ENCODE measurements around the gene TP73.

Gene TP73

DNA sequence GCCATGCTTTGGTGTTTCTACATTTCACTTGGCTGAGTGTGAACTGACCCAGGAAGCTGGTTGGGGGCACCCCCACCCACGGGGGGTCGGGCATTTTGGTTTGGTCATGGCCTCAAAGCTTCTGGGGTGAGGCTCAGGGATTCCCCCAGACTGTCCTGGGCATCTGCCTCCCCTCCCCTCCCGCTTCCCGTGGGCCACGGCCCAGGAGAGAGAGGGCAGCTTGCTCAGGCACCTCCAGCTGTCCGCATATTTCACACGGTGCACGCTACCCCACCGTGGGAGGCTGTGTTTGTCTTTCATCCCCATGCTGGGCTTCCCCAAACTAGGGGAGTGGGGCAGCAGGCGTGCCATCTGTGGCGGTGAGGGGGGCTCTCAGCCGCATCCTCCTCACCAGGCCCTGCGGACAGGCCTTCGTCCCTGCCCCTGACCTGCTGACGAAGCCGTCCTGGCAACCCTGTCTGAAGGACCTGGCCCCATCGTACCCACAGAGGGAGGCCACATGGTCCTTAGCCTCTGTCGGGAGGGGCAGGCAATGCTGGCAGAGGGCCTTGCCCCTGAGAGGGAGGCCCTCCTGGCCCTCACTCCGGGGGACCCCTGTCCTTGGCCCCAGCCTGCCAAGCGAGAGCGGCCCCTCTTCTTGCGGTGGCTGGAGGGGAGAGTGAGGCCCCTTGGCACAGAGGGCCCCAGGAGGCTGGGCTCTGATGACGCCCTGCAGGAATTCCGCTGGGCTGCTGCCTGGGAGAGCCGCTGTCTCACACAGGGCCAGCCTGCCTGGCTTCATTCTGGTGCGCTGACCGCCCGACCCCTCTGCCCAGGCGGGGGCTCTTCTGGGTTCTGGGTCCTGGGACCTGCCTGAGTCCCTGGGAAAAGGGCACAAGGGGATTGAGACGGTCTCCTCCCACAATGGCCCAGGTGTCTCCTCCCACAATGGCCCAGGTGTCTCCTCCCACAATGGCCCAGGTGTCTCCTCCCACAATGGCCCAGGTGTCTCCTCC lies 22.1 kb downstream of the TP73 start:
- DNase-seq, result no peak

DNA sequence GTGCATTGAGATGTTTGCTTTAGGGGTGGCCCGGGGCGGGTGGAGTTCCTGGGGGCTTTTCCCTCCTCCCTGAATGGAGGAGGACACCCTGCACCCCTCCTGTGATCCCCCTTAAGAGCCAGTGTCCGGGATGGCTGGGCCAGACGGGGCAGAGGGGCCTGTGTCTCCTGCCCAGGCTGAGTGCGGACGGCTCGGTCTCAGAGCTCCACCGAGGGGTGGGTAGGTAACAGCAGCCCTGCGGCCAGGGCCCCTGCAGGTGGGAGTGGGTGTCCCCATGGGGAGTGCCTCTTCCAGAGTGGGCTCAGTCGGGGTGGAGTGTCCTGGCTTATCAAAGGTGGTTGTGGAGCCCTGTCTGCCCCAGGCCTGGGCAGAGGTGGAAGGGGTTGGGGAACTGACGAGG lies 23.1 kb downstream of the TP73 start:
- no peak for DNase-seq

DNA sequence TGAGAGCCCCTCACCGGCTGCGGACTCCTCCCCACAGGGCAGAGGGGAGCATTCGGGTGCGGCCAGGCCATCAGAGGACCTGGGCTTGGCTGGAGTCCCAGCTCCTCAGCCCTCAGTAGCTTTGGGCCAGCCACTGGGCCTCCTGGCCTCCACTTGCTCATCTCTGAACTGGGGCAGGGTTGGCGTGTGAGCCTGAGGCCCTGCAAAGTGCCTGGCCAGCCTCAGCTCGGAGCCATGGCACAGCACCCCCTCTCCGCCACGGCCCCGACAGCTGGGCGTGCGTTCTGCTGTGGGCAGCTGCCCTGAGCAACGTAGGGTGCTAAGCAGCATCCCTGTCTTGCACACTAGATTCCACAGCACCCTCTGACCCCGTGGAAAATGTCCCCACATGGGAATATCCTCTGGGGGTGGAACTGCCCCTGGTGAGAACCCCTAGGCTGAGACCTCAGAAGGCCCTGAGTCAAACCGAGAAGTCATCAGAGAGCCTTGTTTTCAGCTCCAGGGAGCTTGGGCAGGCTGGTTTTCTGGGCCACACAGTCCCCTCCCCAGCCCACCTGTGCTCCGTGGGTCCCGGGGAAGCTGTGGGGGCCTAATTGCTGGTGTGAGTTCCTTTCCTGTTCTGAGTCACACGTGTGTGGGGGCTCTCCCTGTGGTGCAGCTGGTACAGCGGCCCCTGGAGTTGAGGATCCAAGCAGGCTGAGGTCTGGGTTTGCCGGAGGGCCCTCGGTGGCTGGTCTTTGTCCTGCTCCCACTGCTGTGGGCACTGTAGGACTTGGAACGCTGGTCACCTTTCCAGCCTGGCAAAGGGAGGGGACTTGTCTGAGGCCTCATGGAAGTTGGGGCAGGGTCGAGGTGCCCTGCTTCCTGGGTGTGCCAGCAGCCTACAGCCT lies 24.5 kb downstream of the TP73 start:
- DNase-seq, result no peak

DNA sequence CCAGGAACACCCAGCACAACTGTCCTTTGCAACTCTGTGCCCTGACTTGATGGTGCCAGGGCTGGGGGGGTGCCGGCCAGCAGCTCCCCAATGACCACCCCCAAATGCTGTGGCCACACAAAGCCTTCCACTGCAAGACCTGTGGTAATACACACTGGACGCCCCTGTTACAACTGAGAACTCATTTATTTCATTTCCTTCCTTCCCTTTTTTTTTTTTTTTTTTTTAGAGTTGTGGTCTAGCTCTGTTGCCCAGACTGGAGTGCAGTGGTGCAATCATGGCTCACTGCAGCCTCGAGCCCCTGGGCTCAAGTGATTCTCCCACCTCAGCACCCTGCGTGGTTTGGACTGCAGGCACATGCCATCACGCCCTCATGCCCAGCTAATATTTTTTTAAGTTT lies 25.2 kb downstream of the TP73 start:
- no peak for DNase-seq

DNA sequence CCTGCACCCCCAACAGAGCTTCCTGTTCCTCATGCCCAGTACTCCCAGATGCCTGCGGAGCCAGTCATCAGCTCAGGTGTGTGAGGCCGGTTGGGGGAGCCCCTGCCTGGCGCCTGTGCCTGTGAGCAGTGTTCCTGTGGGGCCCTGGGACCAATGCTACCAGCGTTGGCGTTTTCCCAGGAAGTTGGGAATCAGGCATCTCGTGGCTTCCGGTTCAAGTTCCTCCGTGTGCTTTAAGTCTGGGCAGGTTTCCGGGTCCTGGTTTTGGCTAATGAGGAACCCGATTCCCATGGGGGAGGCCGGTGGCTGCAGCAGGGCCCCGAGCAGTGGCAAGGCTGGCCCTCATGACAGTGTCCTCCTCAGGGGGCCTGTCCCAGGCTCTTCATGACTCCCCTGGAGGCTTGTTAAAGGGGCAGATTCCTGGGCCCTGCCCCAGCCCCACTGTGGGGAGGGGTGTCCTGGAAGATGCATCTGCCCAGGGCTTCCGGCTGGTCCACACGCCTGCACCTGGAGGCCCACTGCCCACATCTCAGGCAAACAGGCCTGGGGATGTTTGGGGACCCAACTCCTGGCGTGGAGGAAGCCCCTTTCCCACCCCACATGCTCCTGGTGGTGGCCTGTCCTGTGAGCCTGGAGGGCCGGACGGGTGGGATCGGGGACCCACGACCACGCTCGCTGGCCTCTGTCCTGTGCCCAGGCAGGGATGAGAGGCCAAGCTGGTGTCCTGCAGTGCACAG lies 26.2 kb downstream of the TP73 start:
- no peak for DNase-seq

DNA sequence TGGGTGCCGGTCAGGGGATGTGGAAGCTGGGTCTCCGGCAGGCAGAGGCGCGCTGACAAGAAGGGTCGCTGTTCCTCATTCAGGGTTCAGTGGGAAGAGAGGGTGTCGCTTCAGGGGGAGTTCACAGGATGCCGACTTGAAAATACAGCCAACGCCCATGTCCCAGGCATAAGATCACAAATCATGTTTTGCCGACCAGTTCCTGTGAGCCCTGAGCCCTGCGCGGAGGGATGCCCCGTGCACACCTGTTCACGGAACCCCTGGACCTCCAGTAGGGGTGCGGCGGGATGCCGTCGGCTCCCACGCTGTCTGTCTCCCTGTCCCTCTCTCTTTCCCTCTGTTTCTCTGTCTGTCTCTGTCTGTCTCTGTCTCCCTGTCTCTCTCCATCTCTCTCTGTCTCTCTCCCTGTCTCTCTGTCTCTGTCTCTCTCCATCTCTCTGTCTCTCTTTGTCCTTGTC lies 26.8 kb downstream of the TP73 start:
- no peak for DNase-seq

DNA sequence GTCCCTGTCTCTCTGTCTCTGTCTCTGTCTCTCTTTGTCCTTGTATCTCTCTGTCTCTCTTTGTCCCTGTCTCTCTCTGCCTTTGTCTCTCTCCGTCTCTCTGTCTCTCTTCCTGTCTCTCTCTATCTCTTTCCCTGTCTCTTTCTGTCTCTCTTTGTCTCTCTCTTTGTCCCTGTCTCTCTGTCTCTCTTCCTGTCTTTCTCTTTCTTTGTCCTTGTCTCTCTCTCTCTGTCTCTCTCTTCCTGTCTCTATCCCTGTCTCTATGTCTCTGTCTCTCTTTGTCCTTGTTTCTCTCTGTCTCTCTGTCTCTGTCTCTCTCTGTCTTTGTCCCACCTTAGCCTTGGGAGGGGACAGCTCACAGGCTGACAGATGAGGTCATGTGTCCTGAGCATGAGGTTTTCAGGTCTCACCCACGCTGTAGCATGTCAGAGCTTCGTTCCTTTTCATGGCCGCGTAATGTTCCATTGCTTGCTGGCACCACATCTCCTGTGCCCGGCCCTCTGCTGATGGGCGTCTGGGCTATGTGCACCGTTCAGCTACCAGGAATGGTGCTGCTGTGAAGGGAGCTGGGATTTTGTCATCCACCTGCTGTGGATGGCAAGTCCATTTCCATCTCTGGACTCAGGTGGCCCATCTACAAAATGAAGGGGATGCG lies 27.6 kb downstream of the TP73 start:
- DNase-seq, result no peak

DNA sequence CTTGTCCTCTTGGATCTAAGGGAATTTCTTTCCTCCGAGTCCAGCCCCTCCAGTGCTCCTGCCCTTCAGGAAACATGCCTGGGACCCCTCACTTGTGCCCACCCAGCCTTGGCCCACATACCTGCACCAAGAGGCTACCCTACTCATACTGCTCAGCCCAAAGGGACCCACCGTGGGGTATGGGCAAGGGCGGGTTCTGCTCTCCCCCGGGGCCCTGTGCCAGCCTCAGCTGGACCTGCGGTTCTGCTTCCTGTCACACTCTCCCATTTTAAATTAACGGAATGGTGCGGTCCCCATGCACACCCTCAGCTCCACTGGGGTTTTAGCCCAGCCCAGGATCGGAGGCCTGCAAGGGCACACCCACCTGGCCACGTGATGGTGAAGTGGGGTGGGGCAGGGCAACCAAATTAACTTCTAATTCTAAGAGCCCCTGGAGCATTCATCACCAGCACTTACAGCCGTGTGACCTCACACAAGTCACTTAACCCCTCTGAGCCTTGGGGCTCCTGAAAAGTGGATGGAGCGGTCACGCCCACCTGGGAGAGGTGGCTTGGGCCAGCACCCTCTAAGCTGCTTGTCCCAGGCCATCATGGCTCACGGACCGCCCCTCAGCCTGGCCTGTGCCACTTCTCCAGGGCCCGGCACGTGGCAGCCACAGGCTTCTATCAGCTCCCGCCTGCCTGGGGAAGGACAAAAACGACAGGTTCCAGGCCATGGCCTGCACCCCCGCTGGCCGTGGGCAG lies 28.3 kb downstream of the TP73 start:
- no peak for DNase-seq

GRCh38 chr1:3681231-3681897 lies 29.0 kb downstream of the TP73 start:
- no peak for DNase-seq

DNA sequence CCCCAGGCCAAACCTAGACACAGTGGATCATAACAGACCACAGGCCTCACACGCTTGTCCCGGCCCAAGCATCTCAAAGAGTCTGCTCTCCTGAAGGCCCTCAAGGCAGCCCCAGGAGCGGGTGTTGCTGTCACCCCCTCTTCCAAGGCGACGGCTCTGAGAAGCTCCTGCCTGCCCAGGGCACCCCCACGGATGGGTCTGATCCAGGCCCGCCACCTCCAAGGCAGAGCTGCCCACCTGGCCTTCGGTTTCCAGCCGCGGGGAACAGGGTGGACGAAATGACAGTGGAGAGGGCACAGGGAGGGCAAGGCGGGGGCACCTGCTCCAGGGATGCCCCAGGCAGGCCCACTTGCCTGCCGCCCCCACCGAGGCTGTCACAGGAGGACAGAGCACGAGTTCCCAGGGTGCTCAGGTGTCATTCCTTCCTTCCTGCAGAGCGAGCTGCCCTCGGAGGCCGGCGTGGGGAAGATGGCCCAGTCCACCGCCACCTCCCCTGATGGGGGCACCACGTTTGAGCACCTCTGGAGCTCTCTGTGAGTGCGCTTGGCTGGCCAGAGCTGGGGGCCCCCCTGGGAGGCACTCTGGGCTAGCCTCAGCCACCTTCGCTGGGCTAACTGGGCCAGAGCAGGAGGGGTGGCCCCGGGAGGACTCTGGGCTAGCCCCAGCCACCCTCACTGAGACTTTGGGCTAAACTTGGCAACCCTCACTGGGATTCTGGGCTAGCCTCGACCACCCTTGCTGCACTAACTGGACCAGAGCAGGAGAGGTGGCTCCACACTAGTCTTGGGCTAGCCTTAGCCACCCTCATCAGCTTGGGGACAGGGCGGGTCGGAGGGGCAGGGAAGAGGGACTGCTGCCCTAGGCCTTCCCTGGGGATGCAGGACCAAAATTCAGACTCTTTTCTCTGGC lies 29.8 kb downstream of the TP73 start:
- no peak for DNase-seq

GRCh38 chr1:3683197-3683596 lies 30.9 kb downstream of the TP73 start:
- DNase-seq, result no peak

DNA sequence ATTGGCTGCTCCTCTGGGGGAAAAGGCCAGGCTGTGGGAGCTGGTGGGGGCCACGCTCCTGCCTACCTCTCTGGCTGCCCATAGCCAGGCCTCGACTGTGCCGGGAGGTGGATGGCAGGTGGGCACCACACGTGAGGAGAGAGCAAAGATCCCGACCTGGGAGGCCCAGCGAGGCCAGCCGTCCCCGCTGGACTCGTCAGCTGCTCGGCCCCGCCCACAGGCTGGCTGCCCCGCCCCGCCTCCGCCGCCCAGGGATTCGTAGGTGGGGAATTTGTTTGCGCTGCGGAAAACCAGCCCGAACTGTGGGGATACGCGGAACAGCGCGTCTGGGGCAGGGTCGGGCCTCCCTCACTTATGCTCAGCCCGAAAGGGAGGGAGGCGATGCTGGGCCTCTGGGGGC lies 31.7 kb downstream of the TP73 start:
- no peak for DNase-seq

DNA sequence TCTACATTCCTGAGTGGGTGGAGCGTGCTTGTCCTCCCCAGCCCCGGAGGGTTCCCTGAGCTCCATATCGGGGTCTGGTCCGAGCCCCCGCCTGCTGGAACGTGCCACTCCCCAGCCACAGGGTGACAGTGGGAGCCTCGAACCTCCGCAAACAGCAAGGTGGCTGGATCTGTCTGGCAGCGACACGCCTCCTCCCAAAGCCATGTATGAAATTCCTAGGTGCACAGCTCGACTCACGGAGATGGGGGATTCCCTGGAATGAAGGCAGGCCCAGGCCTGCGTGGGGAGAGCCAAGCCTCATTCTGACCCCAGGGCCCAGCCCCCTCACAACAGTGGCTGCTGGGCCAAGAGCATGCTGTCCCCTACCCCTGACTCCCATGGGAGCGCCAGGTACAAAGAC lies 32.9 kb downstream of the TP73 start:
- DNase-seq, result no peak

GRCh38 chr1:3685906-3686305 lies 33.6 kb downstream of the TP73 start:
- DNase-seq, result no peak

- DNase-seq, result no peak
Observed at GRCh38 chr1:3687504-3687903, 35.2 kb downstream of the TP73 start.

DNA sequence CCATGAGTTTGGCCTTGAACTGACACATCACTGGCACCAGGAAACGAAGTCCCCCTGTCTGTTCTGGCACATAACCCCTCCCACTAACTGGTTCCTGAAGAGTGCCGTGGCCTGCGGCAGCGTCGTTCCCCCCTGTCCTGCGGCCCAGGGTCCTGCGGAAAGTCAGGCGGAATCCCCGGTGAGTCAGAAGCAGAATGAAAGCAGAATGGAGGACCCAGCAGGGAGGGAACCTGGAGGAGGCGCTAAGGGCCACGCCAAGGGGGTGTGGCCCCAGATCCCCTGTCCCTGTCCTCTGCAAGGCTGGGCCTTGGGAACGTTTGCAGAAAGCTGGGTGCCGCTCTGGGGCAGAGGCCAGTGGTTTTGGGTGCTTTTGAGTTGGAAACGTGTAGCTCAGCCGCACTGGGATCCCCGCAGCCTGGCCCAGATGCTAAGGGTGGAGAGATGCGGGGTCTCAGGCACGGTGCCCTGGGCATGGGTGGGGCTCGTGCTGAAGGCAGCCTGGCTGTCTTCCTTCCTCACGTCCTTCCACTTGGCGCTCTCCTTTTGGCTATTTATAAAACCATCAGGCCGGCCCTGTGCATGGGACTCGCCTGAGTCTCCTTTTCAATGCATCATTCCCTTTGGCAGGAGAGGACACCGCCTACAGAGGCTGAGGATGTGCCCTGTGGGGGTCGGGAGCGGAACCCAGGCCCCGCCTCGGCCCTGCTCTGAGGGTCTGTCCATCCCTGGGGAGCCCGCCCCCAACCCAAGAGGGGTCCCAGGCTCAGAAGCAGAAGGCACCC lies 36.2 kb downstream of the TP73 start:
- DNase-seq, result no peak

- DNase-seq, result no peak
Observed at GRCh38 chr1:3689138-3689750, 36.9 kb downstream of the TP73 start.

- DNase-seq, result no peak
Observed at GRCh38 chr1:3690282-3691065, 38.2 kb downstream of the TP73 start.
